Neural cell (in vitro differentiated cells): ENCODE data around the gene REC8. TPM values are rescaled to one million over a fixed set of nuclear protein-coding genes. Genes with fewer than 3 reads are reported as not detected.

Experiments
- H2AFZ ChIP-seq: fragments of 200-600, 300-800 bp; sonication (generic), shearing (Covaris generic); 2 replicates; pipeline ENCODE4 v1.6.0; 2014; ENCODE audit warnings: low read depth, mild to moderate bottlenecking, antibody characterized with exemption, low read length, moderate library complexity
- H3F3A ChIP-seq: fragments of 200-600 bp; shearing (Covaris generic); 2 replicates; pipeline ENCODE4 v1.6.1; 2016; ENCODE audit warnings: mild to moderate bottlenecking, moderate library complexity, mixed read lengths, antibody characterized with exemption, low read length; ENCODE audit not compliant: insufficient read depth, poor library complexity, severe bottlenecking
- H3K27ac ChIP-seq: fragments of 200-600, 300-800 bp; sonication (generic), shearing (Covaris generic); 2 replicates; pipeline ENCODE4 v1.5.1; 2014; ENCODE audit warnings: mild to moderate bottlenecking, low read length, moderate library complexity
- H3K27me3 ChIP-seq: fragments of 300-800, 200-600 bp; sonication (generic), shearing (Covaris generic); 2 replicates; pipeline ENCODE4 v1.6.0; 2014; ENCODE audit warnings: mild to moderate bottlenecking, low read depth, low read length, moderate library complexity; ENCODE audit not compliant: insufficient read depth
- H3K36me3 ChIP-seq: fragments of 300-800, 200-600 bp; sonication (generic), shearing (Covaris generic); 2 replicates; pipeline ENCODE4 v1.5.1; 2014; ENCODE audit warnings: mild to moderate bottlenecking, antibody characterized with exemption, low read length, moderate library complexity; ENCODE audit not compliant: insufficient read depth
- H3K4me2 ChIP-seq: fragments of 300-800, 200-600 bp; sonication (generic), shearing (Covaris generic); 2 replicates; pipeline ENCODE4 v1.6.0; 2014; ENCODE audit warnings: mild to moderate bottlenecking, low read length
- H3K4me3 ChIP-seq: fragments of 300-800, 200-600 bp; sonication (generic), shearing (Covaris generic); 2 replicates; pipeline ENCODE4 v1.5.1; 2014; ENCODE audit warnings: mild to moderate bottlenecking, low read length, moderate library complexity
- H3K79me2 ChIP-seq: fragments of 200-600 bp; shearing (Covaris generic); replicated peaks from 2 replicates; pipeline ENCODE4 v1.6.0; 2014; ENCODE audit warnings: mild to moderate bottlenecking, low read length, moderate library complexity; ENCODE audit not compliant: insufficient read depth
- H3K9ac ChIP-seq: fragments of 300-800, 200-600 bp; sonication (generic), shearing (Covaris generic); 2 replicates; pipeline ENCODE4 v1.6.1; 2016; ENCODE audit warnings: mild to moderate bottlenecking, low read length, mixed read lengths
- H3K9me2 ChIP-seq: fragments of 200-600 bp; shearing (Covaris generic); 2 replicates; pipeline ENCODE4 v1.6.1; 2016; ENCODE audit warnings: mild to moderate bottlenecking, low read length, mixed read lengths; ENCODE audit not compliant: insufficient read depth
- H3K9me3 ChIP-seq: fragments of 200-600, 300-800 bp; sonication (generic), shearing (Covaris generic); 2 replicates; pipeline ENCODE4 v1.6.1; 2016; ENCODE audit warnings: mild to moderate bottlenecking, mixed run types, low read length, moderate library complexity, mixed read lengths
- H4K20me1 ChIP-seq: fragments of 200-600 bp; shearing (Covaris generic); 2 replicates; pipeline ENCODE4 v1.6.1; 2016; ENCODE audit warnings: mild to moderate bottlenecking, mixed run types; ENCODE audit not compliant: insufficient read depth
- EP300 ChIP-seq: fragments of 450-650 bp; conservative IDR thresholded peaks from 2 replicates; pipeline ENCODE4 v1.6.1; 2014; ENCODE audit warnings: antibody characterized with exemption, mild to moderate bottlenecking, moderate library complexity; ENCODE audit not compliant: poor library complexity, severe bottlenecking
- EZH2 ChIP-seq: fragments of 200-600, 300-800 bp; shearing (Covaris generic), sonication (generic); IDR thresholded peaks from 2 replicates; pipeline ENCODE4 v1.6.1; 2014; ENCODE audit warnings: antibody characterized with exemption, low read length, borderline replicate concordance, mild to moderate bottlenecking; ENCODE audit not compliant: insufficient read depth, poor library complexity, severe bottlenecking
- MXI1 ChIP-seq: fragments of 450-650 bp; conservative IDR thresholded peaks from 2 replicates; pipeline ENCODE4 v1.6.1; 2014; ENCODE audit warnings: antibody characterized with exemption, mild to moderate bottlenecking; ENCODE audit not compliant: poor library complexity, severe bottlenecking
- POLR2AphosphoS5 ChIP-seq: IDR thresholded peaks from 2 replicates; pipeline ENCODE4 v1.6.1; 2012
- RAD21 ChIP-seq: fragments of 450-650 bp; conservative IDR thresholded peaks from 2 replicates; pipeline ENCODE4 v1.6.1; 2014; ENCODE audit warnings: antibody characterized with exemption, mild to moderate bottlenecking, moderate library complexity
- SMC3 ChIP-seq: fragments of 450-650 bp; conservative IDR thresholded peaks from 2 replicates; pipeline ENCODE4 v1.6.1; 2014; ENCODE audit warnings: antibody characterized with exemption, mild to moderate bottlenecking, moderate library complexity; ENCODE audit not compliant: poor library complexity
- TAF1 ChIP-seq: IDR thresholded peaks from 2 replicates; pipeline ENCODE4 v1.6.1; 2012; ENCODE audit warnings: low read depth
- polyA plus RNA-seq: library from polyadenylated mRNA; depleted of rRNA; stranded (reverse); fragments of >200 nt; gene quantifications from 2 replicates; pipeline ENCODE4 v1.2.3, GENCODE V29; 2014
- TF ChIP-seq, protein P1 (sequence below): IDR thresholded peaks from 2 replicates; pipeline ENCODE4 v1.6.1; 2012; ENCODE audit warnings: borderline replicate concordance
- TF ChIP-seq, protein P2 (sequence below): fragments of 450-650 bp; IDR thresholded peaks from 2 replicates; pipeline ENCODE4 v1.5.1; 2014; ENCODE audit warnings: antibody characterized with exemption, mild to moderate bottlenecking, moderate library complexity; ENCODE audit not compliant: poor library complexity, severe bottlenecking

The REC8 gene
- polyA plus RNA-seq, 1 donor from 2014 or later, result 18.5 TPM

- H3K27ac ChIP-seq, result no peak overlapping the region
- no peak overlapping the region for H2AFZ ChIP-seq
- TF ChIP-seq EZH2 (no peak), POLR2AphosphoS5 (no peak), SMC3 (no peak), TAF1 (no peak), MXI1 (no peak), RAD21 (no peak), EP300 (no peak)
- TF ChIP-seq, protein P1, sequence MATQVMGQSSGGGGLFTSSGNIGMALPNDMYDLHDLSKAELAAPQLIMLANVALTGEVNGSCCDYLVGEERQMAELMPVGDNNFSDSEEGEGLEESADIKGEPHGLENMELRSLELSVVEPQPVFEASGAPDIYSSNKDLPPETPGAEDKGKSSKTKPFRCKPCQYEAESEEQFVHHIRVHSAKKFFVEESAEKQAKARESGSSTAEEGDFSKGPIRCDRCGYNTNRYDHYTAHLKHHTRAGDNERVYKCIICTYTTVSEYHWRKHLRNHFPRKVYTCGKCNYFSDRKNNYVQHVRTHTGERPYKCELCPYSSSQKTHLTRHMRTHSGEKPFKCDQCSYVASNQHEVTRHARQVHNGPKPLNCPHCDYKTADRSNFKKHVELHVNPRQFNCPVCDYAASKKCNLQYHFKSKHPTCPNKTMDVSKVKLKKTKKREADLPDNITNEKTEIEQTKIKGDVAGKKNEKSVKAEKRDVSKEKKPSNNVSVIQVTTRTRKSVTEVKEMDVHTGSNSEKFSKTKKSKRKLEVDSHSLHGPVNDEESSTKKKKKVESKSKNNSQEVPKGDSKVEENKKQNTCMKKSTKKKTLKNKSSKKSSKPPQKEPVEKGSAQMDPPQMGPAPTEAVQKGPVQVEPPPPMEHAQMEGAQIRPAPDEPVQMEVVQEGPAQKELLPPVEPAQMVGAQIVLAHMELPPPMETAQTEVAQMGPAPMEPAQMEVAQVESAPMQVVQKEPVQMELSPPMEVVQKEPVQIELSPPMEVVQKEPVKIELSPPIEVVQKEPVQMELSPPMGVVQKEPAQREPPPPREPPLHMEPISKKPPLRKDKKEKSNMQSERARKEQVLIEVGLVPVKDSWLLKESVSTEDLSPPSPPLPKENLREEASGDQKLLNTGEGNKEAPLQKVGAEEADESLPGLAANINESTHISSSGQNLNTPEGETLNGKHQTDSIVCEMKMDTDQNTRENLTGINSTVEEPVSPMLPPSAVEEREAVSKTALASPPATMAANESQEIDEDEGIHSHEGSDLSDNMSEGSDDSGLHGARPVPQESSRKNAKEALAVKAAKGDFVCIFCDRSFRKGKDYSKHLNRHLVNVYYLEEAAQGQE, result no peak
- TF ChIP-seq, protein P2, sequence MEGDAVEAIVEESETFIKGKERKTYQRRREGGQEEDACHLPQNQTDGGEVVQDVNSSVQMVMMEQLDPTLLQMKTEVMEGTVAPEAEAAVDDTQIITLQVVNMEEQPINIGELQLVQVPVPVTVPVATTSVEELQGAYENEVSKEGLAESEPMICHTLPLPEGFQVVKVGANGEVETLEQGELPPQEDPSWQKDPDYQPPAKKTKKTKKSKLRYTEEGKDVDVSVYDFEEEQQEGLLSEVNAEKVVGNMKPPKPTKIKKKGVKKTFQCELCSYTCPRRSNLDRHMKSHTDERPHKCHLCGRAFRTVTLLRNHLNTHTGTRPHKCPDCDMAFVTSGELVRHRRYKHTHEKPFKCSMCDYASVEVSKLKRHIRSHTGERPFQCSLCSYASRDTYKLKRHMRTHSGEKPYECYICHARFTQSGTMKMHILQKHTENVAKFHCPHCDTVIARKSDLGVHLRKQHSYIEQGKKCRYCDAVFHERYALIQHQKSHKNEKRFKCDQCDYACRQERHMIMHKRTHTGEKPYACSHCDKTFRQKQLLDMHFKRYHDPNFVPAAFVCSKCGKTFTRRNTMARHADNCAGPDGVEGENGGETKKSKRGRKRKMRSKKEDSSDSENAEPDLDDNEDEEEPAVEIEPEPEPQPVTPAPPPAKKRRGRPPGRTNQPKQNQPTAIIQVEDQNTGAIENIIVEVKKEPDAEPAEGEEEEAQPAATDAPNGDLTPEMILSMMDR, result no peak
- H3K27me3 ChIP-seq, result no peaks in the 10 kb centered on the region
- H3K9me2 ChIP-seq, result no peaks in the 10 kb centered on the region
- H3K9ac ChIP-seq, result no peak overlapping the region
- no peaks in the 10 kb centered on the region for H4K20me1 ChIP-seq
- H3K9me3 ChIP-seq, result no peaks in the 10 kb centered on the region
- H3K4me3 ChIP-seq, result no peak overlapping the region
- H3K79me2 ChIP-seq, result no peaks in the 10 kb centered on the region
- H3K4me2 ChIP-seq, result no peak overlapping the region
- no peaks in the 10 kb centered on the region for H3K36me3 ChIP-seq
- no peaks in the 10 kb centered on the region for H3F3A ChIP-seq
These were observed 42.4 kb upstream of the REC8 start for GRCh38 chr14:24129410-24129998.

DNA sequence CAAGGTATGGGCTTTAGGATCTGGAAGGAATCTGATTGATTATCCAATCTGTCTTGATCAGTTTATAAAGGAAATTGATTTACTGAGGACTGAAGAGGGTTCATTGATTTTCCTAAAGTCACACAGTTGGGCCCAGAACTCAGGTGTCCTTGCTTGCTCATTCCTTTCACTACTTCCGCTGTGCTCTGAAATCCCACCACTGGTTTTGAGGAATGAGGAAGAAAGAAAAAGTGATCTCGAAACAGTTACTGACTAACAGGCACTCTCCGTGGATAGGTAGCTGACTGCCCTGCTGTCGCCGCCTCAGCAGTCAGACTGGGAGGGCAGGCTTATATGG lies 41.5 kb upstream of the REC8 start, which contains the start of gene FITM1:
Gene FITM1, plus strand, starts transcription at position 280 of the 337 bp plus-strand sequence. CDS start 905 bp downstream, outside the sequence.
- H3K9ac ChIP-seq, result no peak within 1 kb of the TSS
- H3K4me2 ChIP-seq, result no peak within 1 kb of the TSS
- no peaks in the 10 kb centered on the region for H3K9me2 ChIP-seq
- H4K20me1 ChIP-seq, result no peaks in the 10 kb centered on the region
- H3K4me3 ChIP-seq, result no peak within 1 kb of the TSS
- H2AFZ ChIP-seq, result no peak within 1 kb of the TSS
- H3K36me3 ChIP-seq, result no peaks in the 10 kb centered on the region
- H3K27me3 ChIP-seq, result no peaks in the 10 kb centered on the region
- TF ChIP-seq, protein P2, result no peak
- TF ChIP-seq POLR2AphosphoS5 (no peak), SMC3 (no peak), MXI1 (no peak), RAD21 (no peak), TAF1 (no peak), EP300 (no peak), EZH2 (no peak)
- TF ChIP-seq, protein P1, result no peak
- H3K79me2 ChIP-seq, result no peaks in the 10 kb centered on the region
- H3K9me3 ChIP-seq, result no peaks in the 10 kb centered on the region
- H3K27ac ChIP-seq, result no peak within 1 kb of the TSS
- no peaks in the 10 kb centered on the region for H3F3A ChIP-seq
